LNCAP (cell line): ENCODE data around the gene PTPRK.

Experiments
- CTCF ChIP-seq: fragments of 450-650 bp; IDR thresholded peaks from 2 replicates; pipeline ENCODE4 v1.5.1; 2017; ENCODE audit warnings: mild to moderate bottlenecking

PTPRK gene

GRCh38 chr6:128259029-128259724 is 261.2 kb downstream of the PTPRK start:
- TF ChIP-seq CTCF: no peak

GRCh38 chr6:128256095-128256494 is 264.3 kb downstream of the PTPRK start:
- no peak for TF ChIP-seq CTCF

- TF ChIP-seq CTCF: no peak
Measured at GRCh38 chr6:128252341-128253176, 267.8 kb downstream of the PTPRK start.

- TF ChIP-seq CTCF: no peak
Measured at GRCh38 chr6:128251445-128252340, 268.7 kb downstream of the PTPRK start.

GRCh38 chr6:128250370-128251070 is 269.9 kb downstream of the PTPRK start:
- no peak for TF ChIP-seq CTCF

GRCh38 chr6:128249429-128249828 is 271.0 kb downstream of the PTPRK start:
- no peak for TF ChIP-seq CTCF
